ENCODE data around the gene ASH1L.

GRCh38 chr1:155529929-155530328, 32.7 kb downstream of the ASH1L start:
- TF ChIP-seq ZNF8 (CRISPR knock-in tag; IDR thresholded peaks at IDR 0.05) (no peak), RARB (CRISPR knock-in tag; IDR thresholded peaks at IDR 0.05) (no peak), PATZ1 (CRISPR knock-in tag; IDR thresholded peaks at IDR 0.05; ENCODE audit: borderline replicate concordance) (no peak), ZFP30 (CRISPR knock-in tag; IDR thresholded peaks at IDR 0.05) (no peak), ESRRG (CRISPR knock-in tag; IDR thresholded peaks at IDR 0.05) (no peak), CSDC2 (CRISPR knock-in tag; IDR thresholded peaks at IDR 0.05) (no peak), ISL1 (CRISPR knock-in tag; IDR thresholded peaks at IDR 0.05) (no peak), TCF4 (CRISPR knock-in tag; IDR thresholded peaks at IDR 0.05; ENCODE audit: borderline replicate concordance) (no peak), SNAI2 (CRISPR knock-in tag; IDR thresholded peaks at IDR 0.05) (no peak), POU6F1 (CRISPR knock-in tag; IDR thresholded peaks at IDR 0.05; ENCODE audit: borderline replicate concordance, low read depth) (no peak), ZNF70 (CRISPR knock-in tag; IDR thresholded peaks at IDR 0.05) (no peak)

Measured in SK-N-SH treated with all-trans-retinoic acid at 6 μM for 48 hours (cell line).